ENCODE results near the gene HOXB2. TPM values are rescaled to one million over a fixed set of nuclear protein-coding genes. Genes with fewer than 3 reads are reported as not detected.

The HOXB2 gene
- total and polyA plus RNA-seq, 9 of the 15 experiments (the other 6 are each of a cell fraction or from before 2014, with no cell fraction given) = 2.1 to 97.7 (median 21.2) TPM

DNA sequence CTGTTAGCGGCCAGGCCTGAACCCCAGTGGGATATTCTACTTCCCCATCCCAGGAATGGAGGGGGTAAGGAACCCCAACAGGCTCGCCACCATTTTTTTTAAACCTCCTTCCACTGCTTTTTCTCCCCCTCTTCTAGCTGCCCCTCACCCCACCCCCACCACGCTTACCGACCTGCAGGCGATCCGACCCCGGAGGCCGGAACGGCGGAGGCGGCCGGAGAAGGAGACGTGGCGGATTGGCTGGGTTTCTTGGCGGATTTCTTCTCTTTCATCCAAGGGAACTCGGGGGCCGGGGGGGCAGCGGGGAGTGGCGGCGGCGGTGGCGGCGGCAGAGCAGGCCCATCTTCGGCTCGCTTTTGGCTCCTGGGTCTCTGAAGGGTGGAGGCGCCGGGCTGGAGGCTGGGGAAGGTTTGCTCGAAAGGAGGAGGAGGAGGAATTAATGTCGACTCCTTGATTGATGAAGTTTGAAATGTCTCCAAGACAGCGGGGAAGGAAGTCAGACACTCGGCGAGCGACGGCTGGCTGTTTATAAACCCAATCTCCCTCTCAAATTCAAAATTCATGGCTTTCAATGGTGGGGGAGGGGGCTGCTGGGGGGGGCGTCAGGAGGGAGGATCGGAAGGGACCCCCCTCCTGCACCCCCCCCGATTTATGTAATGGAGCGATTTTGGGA lies 424 bp downstream of the HOXB2 start (continued):
- TF ChIP-seq, protein P1, sequence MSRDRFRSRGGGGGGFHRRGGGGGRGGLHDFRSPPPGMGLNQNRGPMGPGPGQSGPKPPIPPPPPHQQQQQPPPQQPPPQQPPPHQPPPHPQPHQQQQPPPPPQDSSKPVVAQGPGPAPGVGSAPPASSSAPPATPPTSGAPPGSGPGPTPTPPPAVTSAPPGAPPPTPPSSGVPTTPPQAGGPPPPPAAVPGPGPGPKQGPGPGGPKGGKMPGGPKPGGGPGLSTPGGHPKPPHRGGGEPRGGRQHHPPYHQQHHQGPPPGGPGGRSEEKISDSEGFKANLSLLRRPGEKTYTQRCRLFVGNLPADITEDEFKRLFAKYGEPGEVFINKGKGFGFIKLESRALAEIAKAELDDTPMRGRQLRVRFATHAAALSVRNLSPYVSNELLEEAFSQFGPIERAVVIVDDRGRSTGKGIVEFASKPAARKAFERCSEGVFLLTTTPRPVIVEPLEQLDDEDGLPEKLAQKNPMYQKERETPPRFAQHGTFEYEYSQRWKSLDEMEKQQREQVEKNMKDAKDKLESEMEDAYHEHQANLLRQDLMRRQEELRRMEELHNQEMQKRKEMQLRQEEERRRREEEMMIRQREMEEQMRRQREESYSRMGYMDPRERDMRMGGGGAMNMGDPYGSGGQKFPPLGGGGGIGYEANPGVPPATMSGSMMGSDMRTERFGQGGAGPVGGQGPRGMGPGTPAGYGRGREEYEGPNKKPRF (IDR thresholded peaks at IDR 0.05; ENCODE audit: low read depth, low read length) = no peak
- peak; percentile 20 for TF ChIP-seq CCNT2 (IDR thresholded peaks at IDR 0.05; ENCODE audit: borderline replicate concordance, extremely low read depth, insufficient read length, low read depth, low read length)
- no peak for TF ChIP-seq ZZZ3 (IDR thresholded peaks at IDR 0.05)
- peak; percentile 49 for TF ChIP-seq NFIC (IDR thresholded peaks at IDR 0.05)
- no peak for TF ChIP-seq BRF1 (IDR thresholded peaks at IDR 0.05; ENCODE audit: borderline replicate concordance, extremely low read depth, insufficient read length)
- TF ChIP-seq, protein P2, sequence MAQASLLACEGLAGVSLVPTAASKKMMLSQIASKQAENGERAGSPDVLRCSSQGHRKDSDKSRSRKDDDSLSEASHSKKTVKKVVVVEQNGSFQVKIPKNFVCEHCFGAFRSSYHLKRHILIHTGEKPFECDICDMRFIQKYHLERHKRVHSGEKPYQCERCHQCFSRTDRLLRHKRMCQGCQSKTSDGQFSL (CRISPR knock-in tag; IDR thresholded peaks at IDR 0.05) = 0 out of 2 replicates have a peak, but pooled peaks have one; percentile 18
- TF ChIP-seq, protein P2 (tag; IDR thresholded peaks at IDR 0.05) = peak in 1 of 2 experiments; percentile 98; a peak in 2 of 4 replicates
- TF ChIP-seq BACH1 (tag; IDR thresholded peaks at IDR 0.05) = no peak
- TF ChIP-seq HOXB6 (CRISPR knock-in tag; IDR thresholded peaks at IDR 0.05; ENCODE audit: borderline replicate concordance) = no peak
- no peak for TF ChIP-seq CEBPG (CRISPR knock-in tag; IDR thresholded peaks at IDR 0.05)
- no peak for TF ChIP-seq CEBPG (tag; conservative IDR thresholded peaks at IDR 0.05 in 1 of 2, IDR thresholded peaks at IDR 0.05 in 1 of 2)
- TF ChIP-seq ZNF197 (CRISPR knock-in tag; IDR thresholded peaks at IDR 0.05; ENCODE audit: low read depth) = no peak; the same call in 1 of the 2 replicates
- no peak for TF ChIP-seq KLF6 (CRISPR knock-in tag; IDR thresholded peaks at IDR 0.05; ENCODE audit: borderline replicate concordance)
- no peak for TF ChIP-seq SRSF3 (IDR thresholded peaks at IDR 0.05; ENCODE audit: insufficient read depth, low read length)
- no peak for TF ChIP-seq ARID2 (IDR thresholded peaks at IDR 0.05)
